Occipital lobe (tissue), 2 donors: ENCODE measurements around the gene REP15. TPM values are rescaled to one million over a fixed set of nuclear protein-coding genes. Genes with fewer than 3 reads are reported as not detected.
"Not testable (repeated sequence)": the region's sequence is repeated elsewhere in the genome, so short reads cannot be mapped to it uniquely, and the experiment has no call there.

Experiments used
- DNase-seq: peaks from one replicate; lab custom pipeline; 2025; lab: John Stamatoyannopoulos, UW
- total RNA-seq: library from RNA; depleted of rRNA; stranded (reverse); fragments of >200 nt; gene quantifications from one replicate; pipeline ENCODE4 v1.2.3, GENCODE V29; 2014

Gene REP15, protein sequence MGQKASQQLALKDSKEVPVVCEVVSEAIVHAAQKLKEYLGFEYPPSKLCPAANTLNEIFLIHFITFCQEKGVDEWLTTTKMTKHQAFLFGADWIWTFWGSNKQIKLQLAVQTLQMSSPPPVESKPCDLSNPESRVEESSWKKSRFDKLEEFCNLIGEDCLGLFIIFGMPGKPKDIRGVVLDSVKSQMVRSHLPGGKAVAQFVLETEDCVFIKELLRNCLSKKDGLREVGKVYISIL
- total RNA-seq = 3.0 TPM

- no peak for DNase-seq
Measured at GRCh38 chr12:27696293-27696652, at the start of gene REP15. Gene REP15 (plus strand): TSS chr12:27696447. CDS start chr12:27696563, 116 bp downstream.

DNA sequence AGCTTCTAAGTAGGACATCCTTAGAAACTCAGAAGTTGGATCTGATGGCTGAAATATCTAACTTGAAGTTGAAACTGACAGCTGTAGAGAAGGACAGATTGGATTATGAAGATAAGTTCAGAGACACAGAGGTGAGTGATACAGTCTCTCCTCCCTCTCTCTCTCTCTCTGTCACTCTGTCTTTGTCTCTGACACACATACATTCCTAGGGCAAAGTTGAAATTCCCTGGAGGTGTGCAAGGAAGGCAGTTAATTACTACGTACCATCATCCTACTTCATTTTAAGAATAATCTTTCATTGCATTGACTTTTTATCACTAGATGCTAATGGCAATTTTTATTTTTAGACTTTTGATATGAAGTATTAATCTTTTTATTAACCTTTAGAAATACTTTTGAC, 46.2 kb upstream of the REP15 start:
- DNase-seq = no peak

DNA sequence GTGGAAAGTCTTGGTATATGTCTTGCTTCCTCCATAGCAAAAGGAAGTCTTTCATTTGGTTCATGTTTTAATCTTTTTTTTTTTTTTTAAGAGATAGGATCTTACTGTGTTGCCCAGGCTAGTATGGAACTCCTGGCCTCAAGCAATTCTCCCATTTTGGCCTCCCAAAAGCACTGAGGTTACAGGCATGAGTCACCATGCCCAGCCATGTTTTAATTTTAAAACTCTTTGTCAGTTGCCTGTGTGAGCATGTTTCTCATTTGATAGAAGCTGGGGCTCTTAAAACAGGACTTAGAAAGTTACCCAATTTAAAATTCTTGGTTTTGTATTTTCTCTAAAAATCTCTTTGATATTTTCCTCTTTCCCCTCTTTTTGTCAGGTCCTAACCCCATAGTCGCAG, 45.0 kb upstream of the REP15 start:
- no peak for DNase-seq

DNA sequence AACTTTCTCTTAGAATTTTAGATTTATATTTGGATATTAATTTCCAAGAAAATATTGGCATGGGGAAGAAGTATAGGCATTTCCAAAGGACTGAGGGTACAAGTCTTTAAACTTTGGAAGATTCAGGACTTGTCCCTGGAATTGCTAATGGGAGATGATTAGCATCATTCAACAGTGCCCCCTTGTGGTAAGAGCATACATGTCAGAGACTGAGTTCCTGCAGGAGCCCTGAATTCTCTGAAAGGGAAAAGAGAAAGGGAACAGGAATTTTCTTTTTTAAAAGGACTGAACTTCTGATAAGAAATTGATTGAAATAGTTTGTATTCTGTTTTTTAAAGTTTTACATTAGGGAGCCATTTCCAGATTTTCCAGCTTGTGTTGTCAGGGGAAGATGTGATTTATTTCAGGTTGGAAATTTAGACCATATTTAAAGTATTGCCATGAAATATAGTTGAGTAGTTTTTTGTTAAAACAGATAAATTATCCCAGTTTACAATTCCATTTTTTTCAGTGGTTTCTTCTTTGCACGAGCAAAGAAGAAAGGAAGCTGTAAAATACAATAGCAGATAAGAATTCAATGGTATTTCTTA, 44.0 kb upstream of the REP15 start:
- peak; percentile 9 for DNase-seq

DNA sequence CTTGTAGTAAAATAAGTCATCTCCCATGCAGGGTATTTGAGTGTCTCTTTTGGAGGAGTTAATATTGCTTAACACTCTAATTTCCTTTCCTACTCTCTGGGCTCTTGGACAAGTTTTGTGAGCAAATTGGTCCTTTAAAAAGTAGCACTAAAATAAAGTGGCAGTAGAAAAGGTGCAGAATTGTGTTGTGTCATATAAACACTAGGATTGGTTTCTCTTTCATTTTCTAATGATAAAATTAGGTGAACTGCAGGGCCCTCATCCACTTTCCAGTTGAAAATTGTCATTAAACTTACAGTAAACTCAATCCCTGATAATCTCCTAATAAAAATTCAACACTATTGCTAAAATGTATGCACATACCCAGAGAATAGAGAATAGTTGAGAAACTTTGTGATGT, 42.6 kb upstream of the REP15 start:
- no peak for DNase-seq

DNA sequence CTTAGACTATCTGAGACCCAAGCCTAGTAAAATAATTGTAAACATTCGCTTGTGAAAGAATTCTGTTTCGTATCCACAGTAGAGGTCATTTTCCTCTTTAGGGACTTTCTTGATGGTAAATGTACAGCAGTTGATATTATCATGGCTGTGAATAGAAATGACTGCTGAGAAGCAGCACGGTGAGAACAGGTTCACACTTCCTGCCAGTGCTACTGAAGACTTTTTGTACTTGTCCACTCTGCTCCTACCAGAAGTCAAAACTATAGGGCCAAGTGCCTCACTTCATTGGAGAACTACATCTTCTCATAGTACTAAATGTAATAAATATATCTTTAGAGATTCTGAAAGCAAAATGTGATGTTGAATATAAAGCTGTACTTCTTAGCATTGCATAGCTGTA, 40.8 kb upstream of the REP15 start:
- DNase-seq = not testable (repeated sequence)

DNA sequence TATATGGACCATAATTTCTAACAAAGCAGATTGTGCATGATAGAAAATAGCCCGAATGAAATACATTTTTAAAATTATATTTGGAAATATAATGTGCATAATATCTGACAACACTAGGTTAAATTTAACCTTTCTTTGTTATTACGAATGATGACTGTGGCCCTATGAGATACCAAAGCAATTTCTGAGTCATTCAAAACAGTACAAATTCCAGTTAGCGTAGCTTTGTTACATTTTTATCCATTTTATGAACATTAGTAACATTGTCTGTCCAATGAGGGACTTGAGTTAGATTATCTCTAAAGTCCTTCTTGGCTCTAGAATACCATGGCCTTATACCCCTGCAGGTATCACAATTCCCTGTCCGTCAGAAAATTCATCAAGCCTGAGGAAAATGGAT, 39.0 kb upstream of the REP15 start:
- DNase-seq = no peak

GRCh38 chr12:27665704-27666103, 30.5 kb upstream of the REP15 start:
- no peak for DNase-seq

DNA sequence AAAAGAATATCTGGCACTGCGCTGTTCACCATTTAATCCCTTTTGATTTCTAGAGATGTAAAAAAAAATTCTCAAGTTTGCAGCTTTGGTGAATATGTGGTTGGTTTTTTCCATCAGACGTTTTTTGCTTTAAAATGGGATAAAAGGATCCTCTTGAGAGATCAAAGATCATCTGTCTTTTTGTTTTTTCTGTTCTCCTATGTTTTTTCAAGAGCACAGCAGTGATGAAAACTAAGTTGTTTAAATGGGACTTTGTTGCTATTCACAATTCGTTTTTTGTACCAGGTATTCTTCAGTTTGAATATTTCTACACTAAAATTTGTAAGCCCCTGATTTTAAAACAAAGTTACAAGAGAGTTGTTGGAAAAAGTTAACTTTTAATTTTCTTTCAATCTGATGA, 29.7 kb upstream of the REP15 start:
- no peak for DNase-seq

DNA sequence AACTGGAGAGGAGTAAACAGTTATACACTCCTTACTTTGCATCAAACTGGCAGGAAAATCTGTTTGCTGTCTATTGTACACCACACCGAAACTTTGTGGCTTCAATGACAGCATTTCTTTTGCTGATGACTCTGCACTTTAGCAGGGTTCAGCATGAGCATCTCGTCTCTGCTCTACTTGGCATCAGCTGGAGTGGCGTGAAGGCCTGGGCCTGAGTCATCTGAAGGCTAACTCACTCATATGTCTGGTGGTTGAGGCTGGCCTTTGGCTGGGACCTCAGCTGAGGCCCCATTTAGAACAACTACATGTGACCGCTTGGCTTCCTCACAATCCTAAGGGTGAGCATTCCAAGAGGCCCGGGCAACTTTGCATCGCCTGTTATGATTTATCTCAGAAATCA, 28.7 kb upstream of the REP15 start:
- DNase-seq = no peak

GRCh38 chr12:27672051-27672450, 24.2 kb upstream of the REP15 start:
- DNase-seq = no peak

DNA sequence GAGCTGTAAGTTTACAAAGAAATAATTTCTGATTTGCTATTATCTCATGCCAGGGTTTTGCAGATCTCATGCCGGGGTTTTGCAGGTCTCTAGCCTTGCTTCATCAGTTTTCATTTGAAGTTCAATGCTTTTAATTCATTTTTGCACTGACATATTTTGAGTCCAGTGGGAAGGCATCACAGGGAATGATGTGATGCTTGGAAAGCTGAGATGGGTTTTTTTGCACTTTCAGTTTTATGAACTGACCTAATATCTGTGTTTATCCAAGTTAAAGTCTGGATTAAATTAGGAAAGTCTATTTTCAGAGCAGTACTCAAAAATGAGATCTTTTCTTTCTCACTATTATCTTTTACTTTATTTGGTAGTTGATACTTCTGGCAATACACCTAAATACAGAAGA, 23.6 kb upstream of the REP15 start:
- no peak for DNase-seq

DNA sequence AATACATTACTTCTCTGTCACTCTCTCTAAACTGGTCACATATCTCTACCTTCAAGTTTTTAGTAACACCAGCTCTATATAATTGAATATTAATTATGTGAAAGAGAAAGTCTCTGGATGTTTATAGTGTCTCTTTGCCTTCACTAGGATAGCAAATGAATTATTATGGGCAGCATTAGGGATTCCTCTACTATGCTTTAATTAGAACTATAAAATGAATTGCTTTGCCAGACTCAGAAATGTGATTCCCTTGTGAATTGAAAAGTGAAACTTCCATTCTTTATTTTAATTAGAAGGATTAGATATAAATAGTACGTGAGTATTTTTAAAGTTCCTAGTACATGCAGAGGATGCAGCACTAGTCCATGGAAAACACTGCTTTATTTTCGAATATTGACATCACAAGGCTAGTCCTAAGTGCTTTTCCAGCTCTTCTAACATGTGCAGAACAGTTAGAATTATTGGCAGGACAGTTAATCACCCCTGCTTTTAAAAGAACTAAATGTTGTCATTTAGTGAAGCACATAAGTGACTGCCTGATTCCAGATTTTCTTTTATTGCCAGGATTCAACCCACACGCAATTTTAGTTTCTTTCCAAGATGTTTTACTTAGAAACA, 23.0 kb upstream of the REP15 start:
- no peak for DNase-seq

GRCh38 chr12:27674989-27675388, 21.3 kb upstream of the REP15 start:
- no peak for DNase-seq

DNA sequence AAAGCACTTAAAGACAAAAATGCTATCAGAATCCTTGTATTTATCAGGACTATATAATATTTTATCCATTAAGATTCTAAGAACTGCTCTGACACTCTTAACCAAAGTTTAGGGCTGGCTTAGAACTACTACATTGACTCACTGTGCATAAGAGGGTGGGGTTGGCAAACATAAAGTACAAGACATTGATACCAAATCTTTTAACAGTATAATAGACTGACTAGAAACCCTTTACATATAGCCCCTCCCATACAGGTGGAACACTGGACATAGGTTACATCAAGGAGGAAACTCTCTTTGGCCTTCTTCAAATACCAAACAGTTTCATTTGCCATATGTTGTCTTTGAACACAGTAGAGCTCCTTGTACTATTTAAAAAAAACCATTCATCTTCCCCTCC, 15.6 kb upstream of the REP15 start:
- no peak for DNase-seq

- no peak for DNase-seq
Measured at GRCh38 chr12:27682534-27682933, 13.7 kb upstream of the REP15 start.

DNA sequence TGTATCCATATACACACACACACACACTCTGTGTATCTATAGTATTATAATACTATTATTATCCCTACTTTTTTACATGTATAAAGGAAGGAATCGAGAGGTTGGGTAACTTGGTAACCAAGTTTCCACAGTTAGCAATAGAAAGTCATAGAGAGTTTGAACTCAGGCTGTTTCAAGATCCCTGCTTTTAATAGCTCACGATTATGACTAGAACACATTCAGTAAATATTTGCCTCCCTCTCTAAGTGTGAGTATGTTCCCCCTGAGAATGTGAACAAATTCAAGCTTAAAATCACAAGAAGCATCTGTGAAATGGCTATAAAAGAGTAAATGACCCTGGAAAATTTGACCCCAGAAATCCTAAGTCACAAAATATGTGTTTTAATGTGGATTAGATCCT, 11.0 kb upstream of the REP15 start:
- no peak for DNase-seq

DNA sequence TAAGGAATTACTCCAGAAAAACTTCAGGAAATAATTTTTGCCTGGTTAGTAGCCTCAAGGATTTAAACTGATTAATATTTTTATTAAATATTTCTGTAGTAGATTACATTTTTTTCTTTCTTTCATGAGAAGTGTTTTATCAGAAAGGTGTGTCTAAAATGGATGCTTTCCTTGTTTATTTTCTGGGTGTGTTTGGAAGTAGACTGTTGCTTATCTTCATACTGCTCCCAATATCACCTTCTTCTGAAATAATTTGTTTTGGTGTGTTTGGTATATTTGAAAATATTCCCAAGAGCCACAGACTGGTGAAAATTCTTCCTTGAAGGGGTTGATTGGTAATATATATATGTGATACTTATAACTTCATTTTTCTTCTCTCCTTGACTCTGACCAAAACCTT, 10.1 kb upstream of the REP15 start:
- no peak for DNase-seq

DNA sequence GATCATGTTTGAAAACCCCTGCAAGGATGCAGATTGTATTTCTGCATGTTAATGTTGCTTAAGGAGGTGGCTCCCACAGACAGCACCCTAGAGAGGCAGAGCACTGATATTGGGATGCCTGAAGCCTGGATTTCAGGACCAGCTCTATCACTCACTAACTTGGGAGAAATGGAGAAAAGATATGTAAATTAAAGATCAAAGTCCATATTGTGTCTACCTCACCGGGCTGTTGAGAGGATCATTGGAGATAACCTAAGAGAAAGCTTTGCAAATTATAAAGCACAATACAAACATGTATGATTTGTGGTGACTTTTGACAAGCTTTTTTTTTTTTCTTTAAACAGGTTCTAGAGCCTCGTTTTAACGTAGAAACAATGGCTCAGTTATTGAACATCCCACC, 7.6 kb upstream of the REP15 start:
- DNase-seq = no peak

DNA sequence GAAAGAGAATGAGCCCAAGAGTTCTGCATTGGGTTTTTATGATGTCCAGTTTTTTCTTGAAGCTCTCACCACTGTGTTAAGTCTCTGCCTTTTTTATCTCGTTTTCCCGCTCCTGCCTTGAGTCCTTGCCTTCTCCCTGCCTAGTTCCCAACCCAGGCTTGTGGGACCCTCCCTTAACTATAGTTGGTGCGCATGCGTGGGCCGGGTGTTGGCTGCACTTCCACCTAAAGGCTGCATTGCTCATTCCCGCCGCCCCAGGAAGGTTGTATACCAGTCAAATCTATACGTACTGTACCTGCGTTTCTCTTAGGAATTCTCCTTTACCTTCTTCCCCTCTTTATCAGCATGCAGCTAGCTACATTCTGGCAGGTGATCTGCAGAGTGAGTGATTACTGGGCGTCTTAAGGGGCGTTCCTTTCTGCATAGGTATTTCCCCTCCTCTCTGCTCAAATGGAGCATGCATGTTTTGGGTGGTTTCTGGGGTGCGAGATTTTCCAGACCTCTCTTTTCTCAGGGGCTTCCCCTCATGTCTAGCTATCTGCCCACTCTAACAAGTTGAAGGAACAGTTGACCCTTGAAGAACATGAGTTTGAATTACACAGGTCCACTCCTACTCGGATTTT, 6.6 kb upstream of the REP15 start:
- no peak for DNase-seq

- no peak for DNase-seq
Measured at GRCh38 chr12:27693403-27693802, 2.8 kb upstream of the REP15 start.

- DNase-seq = no peak
Measured at GRCh38 chr12:27695556-27696292, 523 bp upstream of the REP15 start.
